Trophoblast cell (in vitro differentiated cells and primary cell): ENCODE measurements around the gene SLC35F3.

Experiments
- DNase-seq, 2 donors: peaks; one replicate each; pipeline ENCODE4 v3.0.0-alpha.2; 2016
- H2AFZ ChIP-seq: 2 replicates; pipeline ENCODE4 v1.6.1; 2013; ENCODE audit warnings: low read length, moderate library complexity, mild to moderate bottlenecking; ENCODE audit not compliant: insufficient read depth, poor library complexity
- H2AK5ac ChIP-seq: 2 replicates; pipeline ENCODE4 v1.6.1; 2013; ENCODE audit warnings: mild to moderate bottlenecking, low read length
- H2BK120ac ChIP-seq: 2 replicates; pipeline ENCODE4 v1.6.1; 2013; ENCODE audit warnings: low read length, mild to moderate bottlenecking, moderate library complexity; ENCODE audit not compliant: insufficient read depth, poor library complexity
- H2BK12ac ChIP-seq: 2 replicates; pipeline ENCODE4 v1.6.1; 2013; ENCODE audit warnings: mild to moderate bottlenecking, low read length, moderate library complexity
- H2BK5ac ChIP-seq: 2 replicates; pipeline ENCODE4 v1.6.1; 2013; ENCODE audit warnings: low read length, low read depth, moderate library complexity, mild to moderate bottlenecking; ENCODE audit not compliant: poor library complexity
- H3K14ac ChIP-seq: 2 replicates; pipeline ENCODE4 v1.6.1; 2013; ENCODE audit warnings: mild to moderate bottlenecking, low read length
- H3K18ac ChIP-seq: 2 replicates; pipeline ENCODE4 v1.6.1; 2013; ENCODE audit warnings: mild to moderate bottlenecking, low read length
- H3K23ac ChIP-seq: 2 replicates; pipeline ENCODE4 v1.6.1; 2013; ENCODE audit warnings: low read length
- H3K27ac ChIP-seq: 2 replicates; pipeline ENCODE4 v1.5.1; 2013; ENCODE audit warnings: low read depth, mild to moderate bottlenecking, inconsistent platforms, low read length, moderate library complexity
- H3K27me3 ChIP-seq: 2 replicates; pipeline ENCODE4 v1.6.1; 2013; ENCODE audit warnings: inconsistent platforms, mild to moderate bottlenecking, low read length, moderate library complexity; ENCODE audit not compliant: insufficient read depth
- H3K36me3 ChIP-seq, 2 experiments: 1 replicate in 1 of 2; 2 replicates in 1 of 2; pipeline ENCODE4 v1.6.1; 2013; ENCODE audit warnings: low read length in 2 of 2, mild to moderate bottlenecking in 2 of 2, moderate library complexity in 1 of 2; ENCODE audit not compliant: insufficient read depth in 2 of 2, control insufficient read depth in 1 of 2
- H3K4ac ChIP-seq: 2 replicates; pipeline ENCODE4 v1.6.1; 2013; ENCODE audit warnings: low read depth, mild to moderate bottlenecking, low read length, moderate library complexity
- H3K4me1 ChIP-seq, 2 experiments: 1 replicate in 1 of 2; 2 replicates in 1 of 2; pipeline ENCODE4 v1.6.1; 2013; ENCODE audit warnings: low read length in 2 of 2, mild to moderate bottlenecking in 2 of 2, moderate library complexity in 1 of 2; ENCODE audit not compliant: insufficient read depth in 2 of 2, control insufficient read depth in 1 of 2
- H3K4me2 ChIP-seq: 2 replicates; pipeline ENCODE4 v1.6.1; 2013; ENCODE audit warnings: inconsistent platforms, mild to moderate bottlenecking, low read length, moderate library complexity
- H3K4me3 ChIP-seq: 2 replicates; pipeline ENCODE4 v1.5.1; 2013; ENCODE audit warnings: mild to moderate bottlenecking, low read depth, low read length, inconsistent platforms
- H3K79me1 ChIP-seq: one replicate; pipeline ENCODE4 v1.6.1; 2013; ENCODE audit warnings: low read length
- H3K79me2 ChIP-seq: 2 replicates; pipeline ENCODE4 v1.6.1; 2013; ENCODE audit warnings: low read length, mild to moderate bottlenecking; ENCODE audit not compliant: control insufficient read depth, insufficient read depth, poor library complexity
- H3K9ac ChIP-seq: 2 replicates; pipeline ENCODE4 v1.6.1; 2013; ENCODE audit warnings: mild to moderate bottlenecking, low read length
- H3K9me3 ChIP-seq: 2 replicates; pipeline ENCODE4 v1.6.1; 2013; ENCODE audit warnings: low read depth, mild to moderate bottlenecking, control low read depth, inconsistent platforms, low read length; ENCODE audit not compliant: insufficient read depth
- H4K12ac ChIP-seq: 2 replicates; pipeline ENCODE4 v1.6.1; 2013; ENCODE audit warnings: low read depth, mild to moderate bottlenecking, low read length, moderate library complexity
- H4K8ac ChIP-seq: 2 replicates; pipeline ENCODE4 v1.6.1; 2013; ENCODE audit warnings: low read depth, mild to moderate bottlenecking, low read length, moderate library complexity
- H4K91ac ChIP-seq: one replicate; pipeline ENCODE4 v1.6.1; 2013; ENCODE audit warnings: low read depth, mild to moderate bottlenecking, low read length, moderate library complexity
- WGBS: extraction: QIAGEN DNeasy Blood & Tissue Kit; methylation state at CpG from one replicate; pipeline ENCODE4 v1.1.7; 2013; ENCODE audit warnings: missing lambda C conversion rate; ENCODE audit not compliant: insufficient read length, insufficient coverage; ENCODE audit errors: extremely low coverage; 5-methylcytosine and 5-hydroxymethylcytosine counted together

SLC35F3 gene

DNA sequence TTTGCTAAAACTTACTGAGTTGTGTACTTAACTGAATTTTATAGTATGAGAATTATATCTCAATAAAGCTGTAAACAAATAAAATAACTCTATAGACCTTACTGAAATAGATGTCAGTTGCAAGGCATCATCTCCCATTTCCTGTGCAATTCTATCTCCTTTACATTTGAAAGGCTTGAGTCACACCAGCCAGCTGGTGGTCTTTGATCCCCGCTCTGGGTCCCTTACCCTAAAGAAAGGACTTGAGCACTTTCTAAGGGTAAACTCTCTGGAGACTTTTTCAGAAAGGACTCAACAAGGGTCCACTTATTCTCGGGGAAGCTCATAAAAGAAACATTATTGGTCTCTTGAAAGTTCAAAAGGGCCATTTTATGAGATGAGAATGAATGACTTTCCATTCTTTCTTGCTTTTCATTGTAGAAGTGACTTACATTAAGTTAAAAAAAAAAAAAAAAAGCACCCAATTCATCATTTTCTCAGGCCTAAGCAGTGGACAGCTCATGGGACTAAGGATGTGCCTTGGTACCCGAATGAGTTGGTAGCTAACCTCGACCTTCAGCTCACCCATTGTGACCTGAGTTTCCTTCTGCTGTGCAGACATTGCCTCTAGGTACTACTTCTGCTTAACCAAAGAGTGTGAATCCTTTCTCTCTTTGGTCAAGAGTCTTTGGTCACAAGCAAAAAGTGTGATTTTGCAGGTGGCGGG is 321.8 kb downstream of the SLC35F3 start:
- H2BK12ac ChIP-seq, result no peak overlapping the region
- no peak overlapping the region for H3K18ac ChIP-seq
- no peak overlapping the region for H4K12ac ChIP-seq
- H2AK5ac ChIP-seq, result no peak overlapping the region
- H3K79me1 ChIP-seq, result no peaks in the 10 kb centered on the region
- no peaks in the 10 kb centered on the region for H3K36me3 ChIP-seq
- H3K79me2 ChIP-seq, result no peaks in the 10 kb centered on the region
- no peak overlapping the region for H3K4me3 ChIP-seq
- H3K4me1 ChIP-seq, result peaks cover 0 to 8% of the 10 kb centered on the region in 2 experiments
- no peak overlapping the region for H3K14ac ChIP-seq
- H3K27ac ChIP-seq, result no peak overlapping the region
- H4K91ac ChIP-seq, result no peak overlapping the region
- no peak overlapping the region for H4K8ac ChIP-seq
- H3K23ac ChIP-seq, result no peak overlapping the region
- H2BK5ac ChIP-seq, result no peak overlapping the region
- DNase-seq, result no peak
- no peaks in the 10 kb centered on the region for H3K9me3 ChIP-seq
- no peak overlapping the region for H2AFZ ChIP-seq
- H3K4ac ChIP-seq, result no peak overlapping the region
- no CpG with 5 or more reads among the region's 5 CpGs for WGBS
- H3K4me2 ChIP-seq, result no peak overlapping the region
- H3K9ac ChIP-seq, result no peak overlapping the region
- peaks cover 2% of the 10 kb centered on the region for H3K27me3 ChIP-seq
- H2BK120ac ChIP-seq, result no peak overlapping the region

- Histone ChIP-seq H2BK5ac (no peak overlapping the region), H3K23ac (no peak overlapping the region), H2AFZ (no peak overlapping the region), H4K91ac (no peak overlapping the region), H3K27me3 (peaks cover 2% of the 10 kb centered on the region), H3K79me1 (no peaks in the 10 kb centered on the region), H3K4ac (no peak overlapping the region), H3K4me1 (peaks cover 0 to 8% of the 10 kb centered on the region in 2 experiments), H3K27ac (no peak overlapping the region), H3K79me2 (no peaks in the 10 kb centered on the region), H2BK12ac (no peak overlapping the region), H3K9ac (no peak overlapping the region), H3K14ac (no peak overlapping the region), H2BK120ac (no peak overlapping the region), H3K9me3 (no peaks in the 10 kb centered on the region), H2AK5ac (no peak overlapping the region), H3K36me3 (no peaks in the 10 kb centered on the region), H4K8ac (no peak overlapping the region), H3K4me2 (no peak overlapping the region), H3K18ac (no peak overlapping the region), H4K12ac (no peak overlapping the region), H3K4me3 (no peak overlapping the region)
- no peak for DNase-seq
- no CpG with 5 or more reads among the region's 10 CpGs for WGBS
Observed at GRCh38 chr1:234226819-234227165, 322.3 kb downstream of the SLC35F3 start.

DNA sequence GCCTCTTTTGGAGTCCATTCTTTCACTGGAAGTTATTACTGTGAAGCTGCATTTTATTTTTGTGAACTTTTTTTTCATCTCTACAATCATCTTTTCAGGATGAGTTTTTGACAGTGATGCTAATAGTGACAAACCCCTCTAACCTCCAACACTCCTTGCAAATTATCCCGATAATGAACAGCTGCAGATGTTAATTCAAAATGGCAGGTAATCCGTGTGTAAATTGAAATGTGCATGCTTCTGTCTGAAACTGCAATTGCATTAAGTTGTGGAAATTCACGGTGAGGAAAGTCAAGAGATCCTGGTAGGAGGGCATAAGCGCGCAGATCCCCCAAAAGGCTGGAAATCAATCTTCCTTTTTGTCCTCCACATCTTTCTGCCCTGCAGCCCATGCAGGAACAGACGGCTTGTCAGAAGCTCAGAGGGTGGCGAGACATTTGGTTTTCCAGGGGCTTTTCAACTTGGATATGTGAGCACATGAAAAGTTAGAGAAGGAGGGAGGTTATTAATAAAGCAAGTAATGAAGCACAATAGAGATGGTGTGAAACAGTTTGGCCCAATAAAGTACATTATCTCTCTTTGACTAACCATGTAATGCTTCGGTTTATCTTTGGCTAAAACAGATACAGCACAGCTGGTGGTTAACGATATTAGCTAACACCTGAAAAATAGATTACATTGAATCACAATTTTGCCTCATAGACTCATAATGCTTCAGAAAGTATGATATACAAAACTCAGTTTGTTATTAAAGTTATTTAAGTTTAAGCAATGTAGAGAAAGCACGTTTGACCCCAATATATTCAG is 325.3 kb downstream of the SLC35F3 start:
- peaks cover 0 to 8% of the 10 kb centered on the region in 2 experiments for H3K4me1 ChIP-seq
- H3K4me3 ChIP-seq, result no peak overlapping the region
- peaks cover 2% of the 10 kb centered on the region for H3K27me3 ChIP-seq
- no peaks in the 10 kb centered on the region for H3K79me1 ChIP-seq
- no peaks in the 10 kb centered on the region for H3K9me3 ChIP-seq
- no peak overlapping the region for H3K4me2 ChIP-seq
- WGBS, result no CpG with 5 or more reads among the region's 10 CpGs
- H3K23ac ChIP-seq, result no peak overlapping the region
- no peak overlapping the region for H3K18ac ChIP-seq
- no peak overlapping the region for H4K91ac ChIP-seq
- no peaks in the 10 kb centered on the region for H3K79me2 ChIP-seq
- H3K27ac ChIP-seq, result no peak overlapping the region
- H4K8ac ChIP-seq, result no peak overlapping the region
- H3K14ac ChIP-seq, result no peak overlapping the region
- H2BK5ac ChIP-seq, result no peak overlapping the region
- no peak overlapping the region for H2AK5ac ChIP-seq
- no peak overlapping the region for H3K4ac ChIP-seq
- H3K36me3 ChIP-seq, result no peaks in the 10 kb centered on the region
- H4K12ac ChIP-seq, result no peak overlapping the region
- H3K9ac ChIP-seq, result no peak overlapping the region
- no peak overlapping the region for H2BK120ac ChIP-seq
- no peak overlapping the region for H2BK12ac ChIP-seq
- no peak overlapping the region for H2AFZ ChIP-seq
- no peak for DNase-seq

DNA sequence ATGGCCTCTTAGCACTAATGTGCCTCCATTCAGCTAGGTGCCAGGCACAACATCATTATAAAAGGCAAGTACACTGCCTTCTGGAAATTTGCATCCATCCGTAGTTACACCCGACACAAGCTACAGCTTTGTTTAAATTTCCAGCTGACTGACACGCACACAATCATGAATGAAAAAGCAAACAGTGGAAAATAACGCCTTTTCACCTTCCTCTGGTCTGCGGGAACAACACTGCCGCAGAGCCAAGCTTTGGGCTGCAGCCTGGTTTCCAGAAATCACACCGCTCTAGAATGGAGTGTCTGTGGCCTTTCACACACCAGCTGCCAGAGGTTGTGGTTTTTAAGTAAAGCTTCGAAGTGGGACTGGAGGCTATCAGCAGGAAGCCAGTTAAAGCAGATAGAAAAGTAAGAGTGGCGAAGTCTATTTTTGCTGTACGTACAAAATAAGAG is 326.0 kb downstream of the SLC35F3 start:
- H3K36me3 ChIP-seq, result no peaks in the 10 kb centered on the region
- H3K4me1 ChIP-seq, result peaks cover 0 to 8% of the 10 kb centered on the region in 2 experiments
- H3K4me2 ChIP-seq, result no peak overlapping the region
- H3K9ac ChIP-seq, result no peak overlapping the region
- H4K8ac ChIP-seq, result no peak overlapping the region
- H3K23ac ChIP-seq, result no peak overlapping the region
- H2AK5ac ChIP-seq, result no peak overlapping the region
- no peak overlapping the region for H3K27ac ChIP-seq
- DNase-seq, result no peak
- H2AFZ ChIP-seq, result no peak overlapping the region
- H3K79me2 ChIP-seq, result no peaks in the 10 kb centered on the region
- H3K4ac ChIP-seq, result no peak overlapping the region
- H2BK120ac ChIP-seq, result no peak overlapping the region
- no peak overlapping the region for H3K18ac ChIP-seq
- peaks cover 2% of the 10 kb centered on the region for H3K27me3 ChIP-seq
- H3K9me3 ChIP-seq, result no peaks in the 10 kb centered on the region
- H3K14ac ChIP-seq, result no peak overlapping the region
- no peak overlapping the region for H4K12ac ChIP-seq
- H3K79me1 ChIP-seq, result no peaks in the 10 kb centered on the region
- H4K91ac ChIP-seq, result no peak overlapping the region
- H2BK12ac ChIP-seq, result no peak overlapping the region
- WGBS, result no CpG with 5 or more reads among the region's 10 CpGs
- no peak overlapping the region for H2BK5ac ChIP-seq
- no peak overlapping the region for H3K4me3 ChIP-seq
